D721Med (cell line): Measurements from ENCODE around the gene KATNA1.
A peak's percentile ranks its signal among the peaks of the same experiment; 100 is the strongest.

ENCODE experiments used
- DNase-seq: peaks from one replicate; pipeline ENCODE4 v3.0.0; 2011; ENCODE audit warnings: low spot score; ENCODE audit not compliant: insufficient read length
- FAIRE-seq: peaks from 2 replicates; lab custom pipeline; 2011; peaks lifted over from hg19 to GRCh38; lab: Jason Lieb, UNC
- TF ChIP-seq, protein P1 (sequence below): IDR thresholded peaks from 2 replicates; pipeline ENCODE4 v1.5.1; 2012; ENCODE audit warnings: mild to moderate bottlenecking, control low read depth; ENCODE audit not compliant: insufficient read depth; ENCODE audit errors: missing control alignments

Gene KATNA1

DNA sequence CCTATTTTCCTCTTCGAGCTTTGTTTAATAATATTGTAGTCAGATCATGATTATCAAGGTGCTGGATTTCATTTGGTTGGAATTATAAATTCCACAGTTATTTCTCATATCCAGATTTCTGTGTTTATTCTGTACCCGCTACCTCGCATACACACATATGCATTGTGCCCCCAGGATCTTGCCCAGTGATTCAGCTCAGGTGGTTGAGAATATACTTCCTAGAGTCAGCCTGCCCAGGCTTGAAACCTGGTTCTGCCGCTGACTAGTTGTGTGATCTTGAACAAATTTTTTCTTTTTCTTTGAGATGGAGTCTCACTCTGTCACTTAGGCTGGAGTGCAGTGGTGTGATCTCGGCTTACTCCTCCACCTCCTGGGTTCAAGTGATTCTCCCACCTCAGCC is 67.6 kb downstream of the KATNA1 start:
- DNase-seq (no peak), FAIRE-seq (no peak)
- TF ChIP-seq, protein P1, sequence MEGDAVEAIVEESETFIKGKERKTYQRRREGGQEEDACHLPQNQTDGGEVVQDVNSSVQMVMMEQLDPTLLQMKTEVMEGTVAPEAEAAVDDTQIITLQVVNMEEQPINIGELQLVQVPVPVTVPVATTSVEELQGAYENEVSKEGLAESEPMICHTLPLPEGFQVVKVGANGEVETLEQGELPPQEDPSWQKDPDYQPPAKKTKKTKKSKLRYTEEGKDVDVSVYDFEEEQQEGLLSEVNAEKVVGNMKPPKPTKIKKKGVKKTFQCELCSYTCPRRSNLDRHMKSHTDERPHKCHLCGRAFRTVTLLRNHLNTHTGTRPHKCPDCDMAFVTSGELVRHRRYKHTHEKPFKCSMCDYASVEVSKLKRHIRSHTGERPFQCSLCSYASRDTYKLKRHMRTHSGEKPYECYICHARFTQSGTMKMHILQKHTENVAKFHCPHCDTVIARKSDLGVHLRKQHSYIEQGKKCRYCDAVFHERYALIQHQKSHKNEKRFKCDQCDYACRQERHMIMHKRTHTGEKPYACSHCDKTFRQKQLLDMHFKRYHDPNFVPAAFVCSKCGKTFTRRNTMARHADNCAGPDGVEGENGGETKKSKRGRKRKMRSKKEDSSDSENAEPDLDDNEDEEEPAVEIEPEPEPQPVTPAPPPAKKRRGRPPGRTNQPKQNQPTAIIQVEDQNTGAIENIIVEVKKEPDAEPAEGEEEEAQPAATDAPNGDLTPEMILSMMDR, result no peak

DNA sequence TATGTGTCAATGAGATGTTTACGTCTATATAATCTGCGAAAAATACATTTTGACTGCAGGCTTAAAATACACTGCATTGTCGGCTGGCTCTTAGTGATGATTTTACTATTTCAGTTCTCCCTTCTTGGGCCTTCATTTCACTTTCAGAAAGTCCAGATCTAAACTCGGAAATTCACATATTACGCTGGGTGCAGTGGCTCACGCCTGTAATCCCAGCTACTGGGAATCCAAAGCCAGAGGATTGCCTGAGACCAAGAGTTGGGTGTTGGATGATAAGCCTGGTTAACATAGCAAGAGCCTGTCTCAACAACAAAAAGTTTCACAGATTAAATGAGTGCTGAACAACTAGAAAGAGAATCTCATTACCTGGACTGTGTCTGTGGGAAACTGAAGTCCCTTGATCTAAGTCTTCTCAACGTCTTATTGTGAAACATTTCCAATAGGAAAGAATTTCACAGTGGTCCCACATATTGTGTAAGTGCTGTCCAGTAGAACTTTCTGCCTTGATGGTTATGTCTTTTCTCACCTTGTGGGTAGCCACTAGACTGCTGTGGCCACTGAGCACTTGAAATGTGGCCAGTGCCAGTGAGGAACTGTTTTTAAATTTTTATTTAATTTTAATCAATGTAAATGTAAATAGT is 80.4 kb downstream of the KATNA1 start:
- no peak for FAIRE-seq
- TF ChIP-seq, protein P1, result no peak

DNA sequence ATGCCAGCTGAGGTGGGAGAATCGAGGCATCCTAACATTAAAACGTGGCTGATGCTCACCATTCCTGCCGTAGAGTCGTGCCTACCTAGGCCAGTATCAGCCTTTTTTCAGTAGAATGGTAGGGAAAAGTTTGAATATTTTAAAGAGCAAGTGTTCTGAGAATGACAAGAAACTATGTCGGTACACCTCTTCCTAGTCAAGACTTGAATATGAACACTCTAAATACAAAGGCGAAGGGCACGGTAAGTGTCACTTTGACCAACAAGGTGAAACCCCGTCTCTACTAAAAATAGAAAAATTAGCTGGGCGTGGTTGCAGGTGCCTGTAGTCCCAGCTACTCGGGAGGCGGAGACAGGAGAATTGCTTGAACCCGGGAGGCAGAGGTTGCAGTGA is 81.3 kb downstream of the KATNA1 start:
- TF ChIP-seq, protein P1, result no peak
- no peak for FAIRE-seq
- DNase-seq, result no peak

More for the DNA sequence above, 80.4 kb downstream of the KATNA1 start:
- DNase-seq, result no peak

DNA sequence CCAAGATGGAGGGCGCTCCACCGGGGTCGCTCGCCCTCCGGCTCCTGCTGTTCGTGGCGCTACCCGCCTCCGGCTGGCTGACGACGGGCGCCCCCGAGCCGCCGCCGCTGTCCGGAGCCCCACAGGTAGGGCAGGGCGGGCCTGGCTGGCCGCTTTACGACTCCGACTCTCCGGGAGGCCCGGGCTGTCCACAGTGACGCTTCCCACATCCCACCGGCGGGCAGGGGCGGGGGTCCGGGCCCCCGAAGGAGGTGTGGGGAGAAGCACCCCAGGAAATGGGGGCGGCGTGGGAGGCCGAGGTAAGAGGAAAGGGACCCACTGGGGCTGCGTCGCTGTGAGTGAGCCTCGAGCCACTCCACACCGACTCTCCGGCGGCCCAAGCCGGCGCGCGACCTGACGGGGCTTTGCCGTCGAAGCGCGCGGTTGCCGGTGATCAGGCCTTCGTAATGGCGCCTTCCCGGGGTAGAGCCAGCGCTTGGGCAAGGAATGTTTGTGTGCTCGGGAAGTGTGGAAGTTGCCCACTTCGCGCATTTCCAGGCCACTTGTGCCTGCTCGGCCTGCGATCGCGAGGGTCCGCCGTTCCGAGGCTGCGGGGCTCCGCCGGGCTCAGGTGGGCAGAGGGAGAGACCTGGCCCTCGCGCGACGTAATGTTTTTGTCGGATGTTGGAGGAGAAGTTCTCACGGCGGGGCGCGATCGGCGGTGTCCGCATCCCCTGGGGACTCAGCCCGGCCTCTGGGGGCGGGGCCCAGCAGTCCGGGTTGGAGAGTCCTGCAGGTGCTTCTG is 81.9 kb downstream of the KATNA1 start:
- TF ChIP-seq, protein P1, result no peak
- FAIRE-seq (no peak), DNase-seq (peak; percentile 36)

DNA sequence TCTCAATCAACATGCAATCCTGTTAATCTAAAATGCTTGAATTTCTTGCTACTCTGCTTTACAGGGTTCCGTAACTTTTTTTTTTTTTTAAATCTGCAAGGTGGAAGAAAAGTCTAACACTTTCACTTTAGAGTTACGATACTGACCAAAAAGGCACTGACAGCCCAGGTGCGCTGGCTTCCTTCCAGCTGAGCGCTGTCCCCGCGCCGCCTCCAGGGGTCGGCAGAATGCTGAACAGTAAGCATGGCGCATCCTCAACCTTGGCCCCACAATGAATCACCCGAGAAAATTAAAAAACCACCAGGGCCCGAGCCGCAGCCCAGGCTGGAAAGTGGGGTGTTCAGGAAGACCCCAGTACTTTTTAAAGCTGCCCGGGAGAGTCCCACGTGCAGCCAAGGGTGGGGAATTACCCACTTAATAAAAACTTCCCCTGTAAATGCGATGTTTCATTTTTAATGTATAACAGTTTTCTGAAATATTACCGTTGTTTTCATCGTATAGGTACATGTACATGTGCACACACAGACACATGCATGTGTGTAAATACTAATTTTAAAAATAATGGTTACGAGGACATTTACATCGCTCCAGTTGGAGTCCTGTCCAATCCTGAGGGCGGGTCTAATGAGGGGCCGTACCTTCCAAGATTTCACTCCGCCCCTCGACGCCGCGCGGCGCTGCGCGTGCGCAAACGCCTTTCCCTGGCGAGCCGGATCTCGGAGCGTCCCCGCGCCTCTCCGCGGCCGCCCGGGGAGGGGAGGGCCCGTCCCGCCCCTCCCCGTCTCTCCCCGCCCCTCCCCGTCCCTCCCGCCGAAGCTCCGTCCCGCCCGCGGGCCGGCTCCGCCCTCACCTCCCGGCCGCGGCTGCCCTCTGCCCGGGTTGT is 82.7 kb downstream of the KATNA1 start, which contains the start of gene GINM1:
TSS of gene GINM1 (plus strand) at position 849 of the 883 bp plus-strand sequence. CDS start 40 bp downstream, outside the sequence.
- DNase-seq, result peak; percentile 79
- TF ChIP-seq, protein P1, result peak; percentile 71
- no peak for FAIRE-seq

DNA sequence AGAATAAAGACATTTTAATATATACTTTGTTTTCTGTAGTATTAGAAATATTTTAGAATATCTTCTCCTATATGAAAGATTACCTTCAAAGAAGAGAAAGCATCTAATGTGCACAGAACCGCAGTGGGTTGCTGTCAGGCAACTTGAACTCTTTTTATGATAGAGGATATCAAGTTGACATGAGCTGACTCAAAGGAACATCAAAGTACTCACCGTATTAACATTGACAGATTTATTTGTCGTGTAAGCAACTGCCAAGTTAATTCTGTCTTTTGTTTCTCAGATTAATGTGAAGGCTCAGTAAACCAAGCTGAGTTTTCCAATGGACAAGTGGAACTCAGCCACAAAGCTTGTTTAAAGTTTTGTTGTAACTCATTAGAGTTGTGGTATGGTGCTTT is 84.6 kb downstream of the KATNA1 start:
- TF ChIP-seq, protein P1, result no peak
- FAIRE-seq (no peak), DNase-seq (no peak)
